GM23338 (cell line): Measurements from ENCODE around the gene SAMHD1. TPM values are rescaled to one million over a fixed set of nuclear protein-coding genes. Genes with fewer than 3 reads are reported as not detected.

Experiments used
- ATAC-seq: fragments of 200-7000 bp; cut with Tn5 transposase; 3 replicates; pipeline ENCODE4 v1.9.1; 2020
- DNase-seq: peaks from one replicate; pipeline ENCODE4 v3.0.0-alpha.2; 2015; ENCODE audit warnings: low spot score
- H2AFZ ChIP-seq: fragments of 200-600 bp; sonication (generic); 2 replicates; pipeline ENCODE4 v1.8.0; 2016; ENCODE audit warnings: antibody characterized with exemption, mild to moderate bottlenecking, moderate library complexity
- H3F3A ChIP-seq: fragments of 200-600 bp; sonication (generic); replicated peaks from 2 replicates; pipeline ENCODE4 v1.8.0; 2017; ENCODE audit warnings: antibody characterized with exemption, mixed run types, low read depth
- H3K27ac ChIP-seq: fragments of 200-600 bp; sonication (generic); 2 replicates; pipeline ENCODE4 v1.6.1; 2016; ENCODE audit warnings: low read depth
- H3K27me3 ChIP-seq: fragments of 200-600 bp; sonication (generic); 2 replicates; pipeline ENCODE4 v1.8.0; 2016; ENCODE audit warnings: mild to moderate bottlenecking, mixed run types, moderate library complexity; ENCODE audit not compliant: insufficient read depth
- H3K36me3 ChIP-seq: fragments of 200-600 bp; sonication (generic); 2 replicates; pipeline ENCODE4 v1.8.0; 2016; ENCODE audit warnings: mild to moderate bottlenecking; ENCODE audit not compliant: insufficient read depth
- H3K4me1 ChIP-seq: fragments of 200-600 bp; sonication (generic); 2 replicates; pipeline ENCODE4 v1.8.0; 2016; ENCODE audit warnings: mild to moderate bottlenecking, moderate library complexity; ENCODE audit not compliant: insufficient read depth
- H3K4me2 ChIP-seq: fragments of 200-600 bp; sonication (generic); 2 replicates; pipeline ENCODE4 v1.7.1; 2017; ENCODE audit warnings: mixed run types
- H3K4me3 ChIP-seq: fragments of 200-600 bp; sonication (generic); 2 replicates; pipeline ENCODE4 v1.6.1; 2016; ENCODE audit warnings: mixed run types
- H3K79me2 ChIP-seq: fragments of 200-600 bp; sonication (generic); replicated peaks from 2 replicates; pipeline ENCODE4 v1.8.0; 2017; ENCODE audit warnings: mild to moderate bottlenecking; ENCODE audit not compliant: insufficient read depth
- H3K9me2 ChIP-seq: fragments of 200-600 bp; sonication (generic); 2 replicates; pipeline ENCODE4 v1.8.0; 2017; ENCODE audit not compliant: insufficient read depth
- H4K20me1 ChIP-seq: fragments of 200-600 bp; sonication (generic); replicated peaks from 2 replicates; pipeline ENCODE4 v1.8.0; 2017; ENCODE audit warnings: mild to moderate bottlenecking; ENCODE audit not compliant: insufficient read depth
- H3K27ac Mint-ChIP-seq: 2 replicates; pipeline ENCODE4 v1.8.0; 2020; ENCODE audit warnings: inconsistent platforms, mild to moderate bottlenecking, moderate library complexity, mixed read lengths
- H3K27me3 Mint-ChIP-seq: 3 replicates; pipeline ENCODE4 v1.8.0; 2022; ENCODE audit warnings: low read depth, mild to moderate bottlenecking, moderate library complexity, mixed read lengths, inconsistent platforms; ENCODE audit not compliant: insufficient read depth, poor library complexity
- H3K36me3 Mint-ChIP-seq: 3 replicates; pipeline ENCODE4 v1.8.0; 2021; ENCODE audit warnings: low read depth, mild to moderate bottlenecking, inconsistent platforms, moderate library complexity, mixed read lengths
- H3K4me1 Mint-ChIP-seq: 3 replicates; pipeline ENCODE4 v1.8.0; 2020; ENCODE audit warnings: mild to moderate bottlenecking, inconsistent platforms, mixed read lengths
- H3K4me3 Mint-ChIP-seq: 3 replicates; pipeline ENCODE4 v1.8.0; 2021; ENCODE audit warnings: moderate library complexity, mild to moderate bottlenecking, inconsistent platforms, mixed read lengths
- H3K9me3 Mint-ChIP-seq: 3 replicates; pipeline ENCODE4 v1.8.0; 2020; ENCODE audit warnings: moderate library complexity, mild to moderate bottlenecking, inconsistent platforms, mixed read lengths
- CREB1 ChIP-seq: fragments of 250-450 bp; sonication (Bioruptor Pico); IDR thresholded peaks from 2 replicates; pipeline ENCODE4 v1.5.0; 2020; ENCODE audit warnings: low read depth, mild to moderate bottlenecking, moderate library complexity
- EZH2 ChIP-seq: fragments of 200-600 bp; sonication (generic); IDR thresholded peaks from one replicate; pipeline ENCODE4 v1.8.0; 2017; ENCODE audit warnings: antibody characterized with exemption, mild to moderate bottlenecking, low read depth; ENCODE audit not compliant: unreplicated experiment
- EZH2phosphoT487 ChIP-seq: fragments of 200-600 bp; sonication (generic); IDR thresholded peaks from one replicate; pipeline ENCODE4 v1.8.1; 2018; ENCODE audit warnings: antibody characterized with exemption; ENCODE audit not compliant: unreplicated experiment
- JUNB ChIP-seq: IDR thresholded peaks from one replicate; pipeline ENCODE4 v1.6.1; 2016; ENCODE audit warnings: antibody characterized with exemption; ENCODE audit not compliant: unreplicated experiment
- NANOG ChIP-seq: IDR thresholded peaks from 2 replicates; pipeline ENCODE4 v1.6.1; 2016; ENCODE audit warnings: antibody characterized with exemption, borderline replicate concordance
- POLR2AphosphoS5 ChIP-seq: IDR thresholded peaks from 2 replicates; pipeline ENCODE4 v1.6.1; 2016; ENCODE audit warnings: antibody characterized with exemption, low read depth
- STAT1 ChIP-seq: IDR thresholded peaks from one replicate; pipeline ENCODE4 v1.6.1; 2016; ENCODE audit warnings: antibody characterized with exemption; ENCODE audit not compliant: unreplicated experiment
- ZNF114 ChIP-seq: fragments of 250-450 bp; sonication (Bioruptor Pico); IDR thresholded peaks from 2 replicates; pipeline ENCODE4 v1.5.0; 2020; ENCODE audit warnings: mild to moderate bottlenecking, moderate library complexity
- ZNF331 ChIP-seq: fragments of 250-450 bp; sonication (Bioruptor Pico); IDR thresholded peaks from 2 replicates; pipeline ENCODE4 v1.5.0; 2020; ENCODE audit warnings: low read depth, mild to moderate bottlenecking, moderate library complexity
- ZNF462 ChIP-seq: fragments of 250-450 bp; sonication (Bioruptor Pico); IDR thresholded peaks from 2 replicates; pipeline ENCODE4 v1.5.0; 2020; ENCODE audit warnings: mild to moderate bottlenecking, moderate library complexity
- polyA plus RNA-seq: library from polyadenylated mRNA; unstranded; fragments of >200 nt; fragmentation: Nextera tagmentation; extraction: Ambion mirVana; gene quantifications from 2 replicates; pipeline ENCODE4 v1.2.1, GENCODE V29; 2016
- total RNA-seq: library from RNA; depleted of rRNA; stranded (reverse); fragments of >200 nt; shearing (Covaris generic); gene quantifications from 2 replicates; pipeline ENCODE4 v1.2.3, GENCODE V29; 2014
- TF ChIP-seq, protein P1 (sequence below), 2 experiments: fragments of 200-600 bp in 1 of 2; sonication (generic) in 1 of 2; conservative IDR thresholded peaks; 2 replicates each; pipeline versions ENCODE4 v1.5.1 to v1.6.1; 2016 to 2017; ENCODE audit warnings: antibody characterized with exemption in 2 of 2, low read depth in 2 of 2, mild to moderate bottlenecking in 2 of 2, moderate library complexity in 1 of 2
- TF ChIP-seq, protein P2 (sequence below): IDR thresholded peaks from 2 replicates; pipeline ENCODE4 v1.6.1; 2016; ENCODE audit warnings: antibody characterized with exemption

Gene SAMHD1
- total and polyA plus RNA-seq, 2 experiments from 2014 or later, result 21.9 to 45.4 TPM

DNA sequence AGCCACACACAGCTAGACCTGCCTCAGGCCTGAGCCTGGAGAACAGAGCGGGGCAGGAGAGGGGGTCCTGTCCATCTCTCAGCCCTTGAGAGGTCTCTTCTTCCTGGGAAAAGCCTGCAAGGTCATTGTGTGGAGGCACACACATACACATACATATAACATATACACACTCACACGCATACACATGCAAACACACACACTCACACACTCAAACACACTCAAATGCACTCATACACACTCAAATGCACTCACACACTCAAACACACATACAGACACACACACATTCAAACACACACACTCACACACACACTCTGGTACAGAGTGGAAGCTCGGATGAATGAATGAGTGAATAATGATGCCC, 75.1 kb downstream of the SAMHD1 start:
- no peaks in the 10 kb centered on the region for H3K9me2 ChIP-seq
- H3K9me3 Mint-ChIP-seq, result no peaks in the 10 kb centered on the region
- no peak overlapping the region for H3K27ac Mint-ChIP-seq

DNA sequence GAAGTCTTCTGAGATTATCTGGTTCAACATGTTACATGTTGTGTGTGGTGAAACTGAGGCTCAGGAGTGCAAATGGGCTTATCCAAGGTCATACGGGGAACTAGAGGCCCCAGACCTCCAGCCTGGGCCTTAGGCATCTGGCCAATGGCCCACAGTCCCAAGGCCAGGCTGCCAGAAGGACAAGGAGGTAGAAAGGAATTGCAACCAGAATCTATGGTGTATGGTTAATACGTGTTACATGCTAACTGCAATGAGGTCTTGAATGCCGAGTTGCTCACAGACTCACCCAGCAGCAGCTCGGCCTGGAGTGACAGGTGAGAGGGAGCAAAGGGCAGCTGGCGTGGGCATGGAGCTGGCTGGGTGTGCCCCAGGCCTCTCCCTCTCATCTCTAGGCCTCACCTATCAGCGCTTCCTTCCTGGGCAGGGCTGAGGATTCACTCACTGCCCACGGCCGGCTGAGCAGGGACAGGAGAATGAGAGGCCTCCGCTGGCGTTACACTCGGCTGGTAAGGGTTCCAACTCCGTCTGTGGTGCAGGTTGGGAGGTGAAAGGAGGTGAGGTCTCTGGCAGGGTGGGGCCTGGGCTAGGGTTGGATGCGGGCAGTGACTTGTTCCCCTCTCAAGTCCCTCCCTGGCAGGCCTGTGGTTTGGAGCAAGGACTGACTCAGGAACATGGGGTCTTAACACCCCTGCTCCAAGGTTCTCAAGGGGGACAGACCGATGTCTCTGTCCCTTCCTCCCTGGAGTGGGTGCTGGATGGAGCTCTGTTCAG, 75.6 kb downstream of the SAMHD1 start, which contains the start of gene TLDC2:
Gene TLDC2, plus strand, starts transcription at position 437 of the 771 bp plus-strand sequence. Its CDS starts 37 bp downstream, at position 474.
- no peak for ATAC-seq
- Mint-ChIP-seq H3K4me3 (no peak within 1 kb of the TSS), H3K27me3 (no peaks in the 10 kb centered on the region), H3K36me3 (no peaks in the 10 kb centered on the region), H3K27ac (no peak within 1 kb of the TSS), H3K4me1 (no peaks in the 10 kb centered on the region), H3K9me3 (no peaks in the 10 kb centered on the region)
- no peaks in the 10 kb centered on the region for H3K9me2 ChIP-seq
- H3K27ac ChIP-seq, result no peak within 1 kb of the TSS
- no peak within 1 kb of the TSS for H3K4me3 ChIP-seq
- no peak within 1 kb of the TSS for H2AFZ ChIP-seq
- no peaks in the 10 kb centered on the region for H3K4me1 ChIP-seq
- no peaks in the 10 kb centered on the region for H3F3A ChIP-seq
- no peaks in the 10 kb centered on the region for H4K20me1 ChIP-seq
- no peak for DNase-seq
- no peaks in the 10 kb centered on the region for H3K27me3 ChIP-seq
- H3K79me2 ChIP-seq, result no peaks in the 10 kb centered on the region
- no peak within 1 kb of the TSS for H3K4me2 ChIP-seq
- no peaks in the 10 kb centered on the region for H3K36me3 ChIP-seq
- TF ChIP-seq POLR2AphosphoS5, result no peak
- no peak for TF ChIP-seq EZH2phosphoT487
- no peak for TF ChIP-seq STAT1
- TF ChIP-seq CREB1 (CRISPR knock-in tag), result no peak
- TF ChIP-seq, protein P1, sequence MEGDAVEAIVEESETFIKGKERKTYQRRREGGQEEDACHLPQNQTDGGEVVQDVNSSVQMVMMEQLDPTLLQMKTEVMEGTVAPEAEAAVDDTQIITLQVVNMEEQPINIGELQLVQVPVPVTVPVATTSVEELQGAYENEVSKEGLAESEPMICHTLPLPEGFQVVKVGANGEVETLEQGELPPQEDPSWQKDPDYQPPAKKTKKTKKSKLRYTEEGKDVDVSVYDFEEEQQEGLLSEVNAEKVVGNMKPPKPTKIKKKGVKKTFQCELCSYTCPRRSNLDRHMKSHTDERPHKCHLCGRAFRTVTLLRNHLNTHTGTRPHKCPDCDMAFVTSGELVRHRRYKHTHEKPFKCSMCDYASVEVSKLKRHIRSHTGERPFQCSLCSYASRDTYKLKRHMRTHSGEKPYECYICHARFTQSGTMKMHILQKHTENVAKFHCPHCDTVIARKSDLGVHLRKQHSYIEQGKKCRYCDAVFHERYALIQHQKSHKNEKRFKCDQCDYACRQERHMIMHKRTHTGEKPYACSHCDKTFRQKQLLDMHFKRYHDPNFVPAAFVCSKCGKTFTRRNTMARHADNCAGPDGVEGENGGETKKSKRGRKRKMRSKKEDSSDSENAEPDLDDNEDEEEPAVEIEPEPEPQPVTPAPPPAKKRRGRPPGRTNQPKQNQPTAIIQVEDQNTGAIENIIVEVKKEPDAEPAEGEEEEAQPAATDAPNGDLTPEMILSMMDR (conservative IDR thresholded peaks at IDR 0.05; ENCODE audit: low read depth in 2 of 2), result no peak
- TF ChIP-seq ZNF462 (CRISPR knock-in tag), result no peak
- TF ChIP-seq, protein P2, sequence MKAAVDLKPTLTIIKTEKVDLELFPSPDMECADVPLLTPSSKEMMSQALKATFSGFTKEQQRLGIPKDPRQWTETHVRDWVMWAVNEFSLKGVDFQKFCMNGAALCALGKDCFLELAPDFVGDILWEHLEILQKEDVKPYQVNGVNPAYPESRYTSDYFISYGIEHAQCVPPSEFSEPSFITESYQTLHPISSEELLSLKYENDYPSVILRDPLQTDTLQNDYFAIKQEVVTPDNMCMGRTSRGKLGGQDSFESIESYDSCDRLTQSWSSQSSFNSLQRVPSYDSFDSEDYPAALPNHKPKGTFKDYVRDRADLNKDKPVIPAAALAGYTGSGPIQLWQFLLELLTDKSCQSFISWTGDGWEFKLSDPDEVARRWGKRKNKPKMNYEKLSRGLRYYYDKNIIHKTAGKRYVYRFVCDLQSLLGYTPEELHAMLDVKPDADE, result no peak
- TF ChIP-seq ZNF331 (CRISPR knock-in tag), result no peak
- no peak for TF ChIP-seq NANOG
- no peak for TF ChIP-seq EZH2
- TF ChIP-seq JUNB, result no peak
- TF ChIP-seq ZNF114 (CRISPR knock-in tag), result no peak

More for the DNA sequence above, 75.1 kb downstream of the SAMHD1 start:
- Mint-ChIP-seq H3K27me3 (no peaks in the 10 kb centered on the region), H3K4me1 (no peaks in the 10 kb centered on the region), H3K36me3 (no peaks in the 10 kb centered on the region), H3K4me3 (no peak overlapping the region)
- Histone ChIP-seq H3K36me3 (no peaks in the 10 kb centered on the region), H4K20me1 (no peaks in the 10 kb centered on the region), H2AFZ (no peak overlapping the region), H3K4me1 (no peaks in the 10 kb centered on the region), H3K27me3 (no peaks in the 10 kb centered on the region), H3F3A (no peaks in the 10 kb centered on the region), H3K4me2 (no peak overlapping the region), H3K79me2 (no peaks in the 10 kb centered on the region), H3K27ac (no peak overlapping the region), H3K4me3 (no peak overlapping the region)
- ATAC-seq, result no peak
- no peak for DNase-seq
- TF ChIP-seq ZNF331 (CRISPR knock-in tag) (no peak), STAT1 (no peak)
